ENCODE results near the gene SCARB1. TPM values are rescaled to one million over a fixed set of nuclear protein-coding genes. Genes with fewer than 3 reads are reported as not detected.

Gene SCARB1
- total RNA-seq, 4 donors from 2014 or later, result 8.3 to 24.1 (median 13.0) TPM

DNA sequence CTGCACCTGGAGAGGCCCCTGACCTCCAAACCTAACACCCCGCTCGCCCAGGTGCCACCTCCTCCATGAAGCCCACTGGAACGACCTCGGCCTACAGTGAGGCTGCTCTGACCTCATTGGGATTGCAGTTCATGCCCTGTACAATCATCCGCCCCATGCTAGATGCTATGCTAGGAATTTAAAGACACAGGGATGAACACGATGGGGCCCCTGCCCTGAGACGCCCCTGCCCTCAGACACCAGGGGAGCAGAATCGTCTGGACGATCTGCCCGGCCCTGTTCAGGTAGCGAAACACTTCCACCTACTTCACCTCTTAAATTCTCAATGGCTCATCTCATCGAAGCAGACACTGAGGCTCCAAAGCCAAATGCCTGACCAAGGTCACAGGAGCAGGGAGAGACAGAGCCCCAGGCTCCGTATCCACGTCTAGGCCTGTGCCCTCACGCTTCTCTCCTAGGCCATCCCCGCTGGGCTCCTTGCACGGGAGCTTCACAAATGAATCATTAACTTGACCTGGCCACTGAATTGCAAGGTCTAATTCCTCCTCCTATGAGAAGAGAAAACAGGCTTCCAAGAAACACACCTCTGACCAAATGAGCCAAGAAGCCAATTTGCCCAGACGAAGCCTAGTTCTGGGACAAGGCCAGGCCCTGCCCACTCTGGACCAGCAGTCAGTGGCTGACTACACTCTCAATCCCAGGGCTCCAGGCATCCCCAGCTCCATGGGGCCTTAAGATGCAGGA is 35.2 kb downstream of the SCARB1 start:
- DNase-seq (ENCODE audit: extremely low spot score), result no peak
- H3K27ac ChIP-seq (replicated peaks in 1 of 4), result no peak overlapping the region
- intact Hi-C loops (cut with DNase I), result no loop called here
- no peak overlapping the region for H3K4me3 ChIP-seq
- TF ChIP-seq CTCF (IDR thresholded peaks at IDR 0.05), result no peak
- TF ChIP-seq EP300 (IDR thresholded peaks at IDR 0.05), result no peak
- no peak for TF ChIP-seq POLR2AphosphoS5 (IDR thresholded peaks at IDR 0.05)
- TF ChIP-seq POLR2A (IDR thresholded peaks at IDR 0.05; ENCODE audit: low read depth), result no peak
- H3K27me3 ChIP-seq, result no peaks in the 10 kb centered on the region
- H3K36me3 ChIP-seq, result no peaks in the 10 kb centered on the region
- peaks cover 4 to 20% (median 11%) of the 10 kb centered on the region in 4 donors for H3K4me1 ChIP-seq
- H3K9me3 ChIP-seq, result no peaks in the 10 kb centered on the region
- 77% methylated on average over 17 of the region's 18 CpGs for WGBS

DNA sequence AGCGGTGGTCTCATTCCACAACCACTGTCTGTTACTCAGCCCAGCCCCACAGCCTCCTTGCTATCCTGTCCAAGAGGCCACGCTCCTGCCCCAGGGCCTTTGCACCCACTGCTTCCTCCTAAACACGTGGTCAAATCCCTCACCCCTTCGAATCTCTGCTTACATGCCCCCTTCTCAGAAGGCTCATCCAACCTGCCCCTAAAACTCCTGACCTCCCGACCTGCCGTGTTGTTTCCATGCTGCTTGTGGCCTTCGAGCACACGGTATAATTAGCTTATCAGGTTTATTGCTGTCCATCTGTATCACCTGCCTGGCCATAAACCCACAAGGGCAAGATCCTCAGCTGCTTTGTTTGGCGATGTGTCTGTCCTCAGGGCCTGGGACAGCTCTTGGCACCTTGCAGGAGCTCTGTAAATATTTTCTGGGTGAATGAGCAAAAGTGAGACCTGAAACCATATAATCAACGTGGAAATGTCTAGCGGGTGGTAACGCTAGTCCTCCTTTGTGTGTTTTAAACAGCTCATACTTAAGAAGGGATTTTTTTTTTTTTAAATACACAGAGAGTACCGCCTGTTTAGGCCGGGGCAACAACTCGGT is 36.0 kb downstream of the SCARB1 start:
- H3K4me3 ChIP-seq, result no peak overlapping the region
- no peak for DNase-seq (ENCODE audit: extremely low spot score)
- H3K4me1 ChIP-seq, result peaks cover 0 to 16% (median 9%) of the 10 kb centered on the region in 4 donors
- TF ChIP-seq POLR2A (IDR thresholded peaks at IDR 0.05; ENCODE audit: low read depth) (no peak), CTCF (IDR thresholded peaks at IDR 0.05) (no peak), EP300 (IDR thresholded peaks at IDR 0.05) (no peak), POLR2AphosphoS5 (IDR thresholded peaks at IDR 0.05) (no peak)
- intact Hi-C loops (cut with DNase I), result no loop called here
- H3K9me3 ChIP-seq, result no peaks in the 10 kb centered on the region
- 82% methylated on average over 15 of the region's 15 CpGs for WGBS
- no peaks in the 10 kb centered on the region for H3K36me3 ChIP-seq
- no peaks in the 10 kb centered on the region for H3K27me3 ChIP-seq
- no peak overlapping the region for H3K27ac ChIP-seq (replicated peaks in 1 of 4)

GRCh38 chr12:124824195-124824594 is 39.5 kb downstream of the SCARB1 start:
- Histone ChIP-seq H3K9me3 (no peaks in the 10 kb centered on the region), H3K36me3 (no peaks in the 10 kb centered on the region), H3K4me1 (peaks cover 0 to 12% (median 8%) of the 10 kb centered on the region in 4 donors), H3K4me3 (no peak overlapping the region), H3K27ac (replicated peaks in 1 of 4) (no peak overlapping the region), H3K27me3 (no peaks in the 10 kb centered on the region)
- intact Hi-C loops (cut with DNase I), result no loop called here
- WGBS, result 82% methylated on average over 8 of the region's 8 CpGs
- TF ChIP-seq CTCF (IDR thresholded peaks at IDR 0.05) (no peak), EP300 (IDR thresholded peaks at IDR 0.05) (no peak), POLR2A (IDR thresholded peaks at IDR 0.05; ENCODE audit: low read depth) (no peak), POLR2AphosphoS5 (IDR thresholded peaks at IDR 0.05) (no peak)
- DNase-seq (ENCODE audit: extremely low spot score), result no peak

GRCh38 chr12:124823272-124823970 is 40.2 kb downstream of the SCARB1 start:
- TF ChIP-seq POLR2AphosphoS5 (IDR thresholded peaks at IDR 0.05) (no peak), CTCF (IDR thresholded peaks at IDR 0.05) (no peak), POLR2A (IDR thresholded peaks at IDR 0.05; ENCODE audit: low read depth) (no peak), EP300 (IDR thresholded peaks at IDR 0.05) (no peak)
- DNase-seq (ENCODE audit: extremely low spot score), result no peak
- Histone ChIP-seq H3K9me3 (no peaks in the 10 kb centered on the region), H3K36me3 (no peaks in the 10 kb centered on the region), H3K4me1 (peaks cover 0 to 4% (median under 1%) of the 10 kb centered on the region in 4 donors), H3K27me3 (no peaks in the 10 kb centered on the region), H3K27ac (replicated peaks in 1 of 4) (no peak overlapping the region), H3K4me3 (no peak overlapping the region)
- 89% methylated on average over 16 of the region's 16 CpGs for WGBS
- intact Hi-C loops (cut with DNase I), result no loop called here

Measured in esophagus muscularis mucosa (tissue), 4 donors.